H1 (cell line): Measurements from ENCODE around the gene FAM228A.

ENCODE experiments used
- CHD2 ChIP-seq: IDR thresholded peaks from 2 replicates; pipeline ENCODE4 v1.6.1; 2012; ENCODE audit warnings: low read length, improper control_type of control experiment
- CTCF ChIP-seq, 3 experiments: IDR thresholded peaks; 1 replicate in 2 of 3; 2 replicates in 1 of 3; pipeline versions ENCODE4 v1.5.1 to v1.6.1; 2011; ENCODE audit warnings: low read length in 3 of 3, mild to moderate bottlenecking in 3 of 3, inconsistent platforms in 2 of 3, low read depth in 1 of 3, moderate library complexity in 1 of 3; ENCODE audit not compliant: insufficient read depth in 1 of 3; ENCODE audit errors: control extremely low read depth in 1 of 3
- E2F6 ChIP-seq: IDR thresholded peaks from 2 replicates; pipeline ENCODE4 v1.6.1; 2012; ENCODE audit warnings: inconsistent platforms
- GABPA ChIP-seq: IDR thresholded peaks from 2 replicates; pipeline ENCODE4 v1.6.1; 2011; ENCODE audit warnings: mild to moderate bottlenecking, low read length, moderate library complexity, borderline replicate concordance; ENCODE audit not compliant: insufficient read depth
- KDM1A ChIP-seq: fragments of 200-600, 300-600 bp; sonication (generic); IDR thresholded peaks from 2 replicates; pipeline ENCODE4 v1.7.1; 2016; ENCODE audit warnings: mild to moderate bottlenecking, low read length, borderline replicate concordance
- MAX ChIP-seq: IDR thresholded peaks from 2 replicates; pipeline ENCODE4 v1.6.1; 2012; ENCODE audit warnings: inconsistent platforms
- POLR2A ChIP-seq, 2 experiments: IDR thresholded peaks; 1 replicate in 1 of 2; 2 replicates in 1 of 2; pipeline ENCODE4 v1.6.1; 2011; ENCODE audit warnings: low read depth in 2 of 2, low read length in 2 of 2, mild to moderate bottlenecking in 2 of 2; ENCODE audit errors: control extremely low read depth in 1 of 2
- POLR2AphosphoS5 ChIP-seq: IDR thresholded peaks from 2 replicates; pipeline ENCODE4 v1.6.1; 2011; ENCODE audit warnings: low read depth, low read length
- RFX5 ChIP-seq: IDR thresholded peaks from 2 replicates; pipeline ENCODE4 v1.6.1; 2011; ENCODE audit warnings: low read depth, low read length, improper control_type of control experiment, borderline replicate concordance
- TBP ChIP-seq: IDR thresholded peaks from 2 replicates; pipeline ENCODE4 v1.6.1; 2011; ENCODE audit warnings: low read depth, low read length, improper control_type of control experiment
- TCF12 ChIP-seq: IDR thresholded peaks from 2 replicates; pipeline ENCODE4 v1.6.1; 2011; ENCODE audit warnings: low read depth, mild to moderate bottlenecking, low read length
- USF2 ChIP-seq: IDR thresholded peaks from 2 replicates; pipeline ENCODE4 v1.6.1; 2011; ENCODE audit warnings: low read length, improper control_type of control experiment

GRCh38 chr2:24132543-24132942 lies 42.3 kb upstream of the FAM228A start:
- TF ChIP-seq KDM1A (no peak), TCF12 (no peak), E2F6 (no peak), USF2 (no peak), CTCF (IDR thresholded peaks at IDR 0.05; ENCODE audit: control extremely low read depth in 1 of 3, insufficient read depth in 1 of 3, low read depth in 1 of 3, low read length in 3 of 3) (no peak), MAX (no peak), POLR2A (IDR thresholded peaks at IDR 0.05; ENCODE audit: control extremely low read depth in 1 of 2, low read depth in 2 of 2, low read length in 2 of 2) (no peak), TBP (no peak), POLR2AphosphoS5 (no peak), RFX5 (no peak), GABPA (no peak), CHD2 (no peak)
